CD4-positive, alpha-beta T cell treated with Interleukin-6 for 4 hours (primary cell): ENCODE data around the gene LRP1-AS.

Experiments
- DNase-seq: peaks from one replicate; pipeline ENCODE4 v3.0.0-alpha.2; 2020; ENCODE audit warnings: mixed read lengths

The LRP1-AS gene

DNA sequence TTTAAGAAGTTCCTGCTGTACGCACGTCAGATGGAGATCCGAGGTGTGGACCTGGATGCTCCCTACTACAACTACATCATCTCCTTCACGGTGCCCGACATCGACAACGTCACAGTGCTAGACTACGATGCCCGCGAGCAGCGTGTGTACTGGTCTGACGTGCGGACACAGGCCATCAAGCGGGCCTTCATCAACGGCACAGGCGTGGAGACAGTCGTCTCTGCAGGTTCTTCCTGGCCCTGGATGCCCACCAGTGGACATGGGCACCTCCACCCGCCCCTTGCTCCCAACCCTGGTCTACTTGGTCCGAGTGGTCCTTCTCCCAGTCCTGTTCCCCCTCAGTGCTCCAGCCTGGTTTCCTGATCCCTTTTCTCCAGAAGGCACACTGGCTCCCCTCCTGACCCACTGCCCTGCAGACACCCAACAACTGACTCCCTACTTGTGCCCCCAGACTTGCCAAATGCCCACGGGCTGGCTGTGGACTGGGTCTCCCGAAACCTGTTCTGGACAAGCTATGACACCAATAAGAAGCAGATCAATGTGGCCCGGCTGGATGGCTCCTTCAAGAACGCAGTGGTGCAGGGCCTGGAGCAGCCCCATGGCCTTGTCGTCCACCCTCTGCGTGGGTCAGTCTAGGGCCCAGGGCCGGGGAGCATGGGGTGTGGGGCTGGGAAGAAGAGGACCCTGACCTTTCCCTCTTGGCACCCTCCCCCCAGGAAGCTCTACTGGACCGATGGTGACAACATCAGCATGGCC, 32.1 kb upstream of the LRP1-AS start:
- no peak for DNase-seq

DNA sequence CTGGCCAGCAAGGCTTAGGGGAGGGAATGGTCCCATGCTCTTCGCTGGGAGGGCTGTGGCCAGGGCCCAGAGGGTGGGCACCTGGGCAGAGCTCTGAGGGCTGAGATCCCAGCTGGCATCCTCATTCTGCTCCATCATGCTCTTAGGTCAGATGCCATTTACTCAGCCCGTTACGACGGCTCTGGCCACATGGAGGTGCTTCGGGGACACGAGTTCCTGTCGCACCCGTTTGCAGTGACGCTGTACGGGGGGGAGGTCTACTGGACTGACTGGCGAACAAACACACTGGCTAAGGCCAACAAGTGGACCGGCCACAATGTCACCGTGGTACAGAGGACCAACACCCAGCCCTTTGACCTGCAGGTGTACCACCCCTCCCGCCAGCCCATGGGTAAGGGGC, 30.8 kb upstream of the LRP1-AS start:
- no peak for DNase-seq

DNA sequence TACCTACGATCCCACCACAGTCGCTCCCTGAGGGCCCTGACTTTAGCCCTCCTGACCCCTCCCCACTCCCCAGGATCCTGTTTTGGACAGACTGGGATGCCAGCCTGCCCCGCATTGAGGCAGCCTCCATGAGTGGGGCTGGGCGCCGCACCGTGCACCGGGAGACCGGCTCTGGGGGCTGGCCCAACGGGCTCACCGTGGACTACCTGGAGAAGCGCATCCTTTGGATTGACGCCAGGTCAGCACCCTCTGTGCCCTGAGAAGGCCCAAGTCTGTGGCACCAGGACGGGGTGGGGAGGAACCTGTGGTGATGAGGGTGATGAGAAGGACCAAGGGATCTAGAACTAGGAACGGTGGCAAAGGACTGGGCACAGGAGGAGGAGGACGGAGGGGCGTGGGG, 29.9 kb upstream of the LRP1-AS start:
- no peak for DNase-seq

DNA sequence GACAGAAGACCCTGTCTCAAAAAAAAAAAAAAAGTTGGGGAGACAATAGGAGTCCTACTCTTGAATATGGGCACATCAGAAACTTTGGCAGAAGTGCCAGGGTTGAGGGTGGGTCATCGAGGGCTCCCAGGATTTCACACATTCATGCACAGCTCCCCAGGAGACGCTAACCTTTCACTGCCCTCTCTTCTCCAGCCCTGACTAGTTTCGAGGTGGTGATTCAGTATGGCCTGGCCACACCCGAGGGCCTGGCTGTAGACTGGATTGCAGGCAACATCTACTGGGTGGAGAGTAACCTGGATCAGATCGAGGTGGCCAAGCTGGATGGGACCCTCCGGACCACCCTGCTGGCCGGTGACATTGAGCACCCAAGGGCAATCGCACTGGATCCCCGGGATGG, 29.4 kb upstream of the LRP1-AS start:
- DNase-seq: no peak

DNA sequence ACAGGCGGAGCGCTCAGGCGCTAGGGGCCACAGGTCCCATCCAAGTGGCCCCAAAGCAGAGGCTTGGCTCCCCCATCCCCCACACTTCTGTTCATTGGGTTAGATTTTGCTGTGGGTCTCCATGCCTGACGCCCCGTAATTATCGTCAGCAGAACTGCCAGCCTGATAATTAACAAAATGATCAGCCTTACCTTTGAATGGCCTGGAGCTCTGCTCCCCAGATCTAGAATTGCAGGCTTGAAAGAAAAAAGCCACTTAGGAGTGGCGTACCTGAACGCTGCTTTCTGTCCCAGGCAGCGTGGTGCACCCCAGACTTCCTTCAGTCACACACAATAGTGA, 28.7 kb upstream of the LRP1-AS start:
- DNase-seq: no peak

DNA sequence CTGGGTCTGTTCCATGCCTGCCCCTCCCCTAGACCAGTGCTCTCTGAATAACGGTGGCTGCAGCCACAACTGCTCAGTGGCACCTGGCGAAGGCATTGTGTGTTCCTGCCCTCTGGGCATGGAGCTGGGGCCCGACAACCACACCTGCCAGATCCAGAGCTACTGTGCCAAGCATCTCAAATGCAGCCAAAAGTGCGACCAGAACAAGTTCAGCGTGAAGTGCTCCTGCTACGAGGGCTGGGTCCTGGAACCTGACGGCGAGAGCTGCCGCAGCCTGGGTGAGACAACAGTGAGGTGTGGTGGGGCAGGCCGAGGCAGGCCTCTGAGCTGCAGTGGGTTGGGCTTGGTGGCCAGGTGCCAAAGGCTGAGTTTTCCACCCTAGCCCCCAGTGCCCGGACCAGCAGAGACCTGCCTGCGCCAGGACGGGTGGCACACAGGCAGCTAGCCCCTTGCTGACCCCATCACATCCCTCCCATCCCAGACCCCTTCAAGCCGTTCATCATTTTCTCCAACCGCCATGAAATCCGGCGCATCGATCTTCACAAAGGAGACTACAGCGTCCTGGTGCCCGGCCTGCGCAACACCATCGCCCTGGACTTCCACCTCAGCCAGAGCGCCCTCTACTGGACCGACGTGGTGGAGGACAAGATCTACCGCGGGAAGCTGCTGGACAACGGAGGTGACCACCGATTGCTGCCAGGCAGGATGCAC, 28.2 kb upstream of the LRP1-AS start:
- DNase-seq: peak; percentile 57

DNA sequence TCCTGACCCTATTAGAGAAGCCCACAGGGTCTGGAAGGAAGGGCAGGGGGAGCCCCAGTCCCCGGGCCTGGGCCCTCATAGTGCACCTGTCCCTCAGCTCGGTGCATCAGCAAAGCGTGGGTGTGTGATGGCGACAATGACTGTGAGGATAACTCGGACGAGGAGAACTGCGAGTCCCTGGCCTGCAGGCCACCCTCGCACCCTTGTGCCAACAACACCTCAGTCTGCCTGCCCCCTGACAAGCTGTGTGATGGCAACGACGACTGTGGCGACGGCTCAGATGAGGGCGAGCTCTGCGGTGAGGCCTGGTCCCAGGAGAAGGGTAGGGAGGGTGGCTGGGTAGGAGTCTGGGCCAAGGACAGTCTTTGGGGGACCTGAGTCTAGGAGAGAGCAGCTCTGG, 26.3 kb upstream of the LRP1-AS start:
- DNase-seq: no peak

DNA sequence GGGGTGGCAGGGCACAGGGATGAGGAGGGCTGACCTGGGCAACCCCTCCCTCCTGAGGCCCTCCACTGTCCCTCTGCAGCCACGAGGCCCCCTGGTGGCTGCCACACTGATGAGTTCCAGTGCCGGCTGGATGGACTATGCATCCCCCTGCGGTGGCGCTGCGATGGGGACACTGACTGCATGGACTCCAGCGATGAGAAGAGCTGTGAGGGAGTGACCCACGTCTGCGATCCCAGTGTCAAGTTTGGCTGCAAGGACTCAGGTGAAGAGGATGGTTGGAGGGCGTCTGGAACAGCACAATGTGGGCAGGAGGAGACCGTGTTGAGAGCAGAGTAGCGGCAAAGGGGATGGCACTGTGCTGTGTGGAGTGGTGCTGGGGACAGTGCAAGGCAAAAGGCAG, 25.7 kb upstream of the LRP1-AS start:
- DNase-seq: peak; percentile 41

DNA sequence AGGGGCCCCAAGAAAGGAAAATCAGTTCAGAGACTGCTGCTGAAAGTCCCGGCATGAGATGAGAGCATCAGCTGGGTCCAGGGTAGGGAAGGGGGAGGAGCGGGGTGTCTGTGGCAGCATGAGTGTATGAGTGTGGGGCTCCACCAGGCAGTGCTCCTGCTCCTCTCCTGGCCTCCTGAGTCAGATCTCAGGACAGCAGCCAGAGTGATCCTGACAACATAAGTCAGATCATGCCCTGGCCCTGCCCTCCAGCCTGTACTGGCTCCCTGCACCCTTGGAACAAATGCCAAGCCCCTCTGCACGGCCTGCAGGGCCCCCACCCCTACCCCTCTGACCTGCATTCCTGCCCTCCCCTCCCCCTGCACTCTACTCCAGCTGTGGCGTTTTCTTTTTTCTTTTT, 24.2 kb upstream of the LRP1-AS start:
- no peak for DNase-seq

DNA sequence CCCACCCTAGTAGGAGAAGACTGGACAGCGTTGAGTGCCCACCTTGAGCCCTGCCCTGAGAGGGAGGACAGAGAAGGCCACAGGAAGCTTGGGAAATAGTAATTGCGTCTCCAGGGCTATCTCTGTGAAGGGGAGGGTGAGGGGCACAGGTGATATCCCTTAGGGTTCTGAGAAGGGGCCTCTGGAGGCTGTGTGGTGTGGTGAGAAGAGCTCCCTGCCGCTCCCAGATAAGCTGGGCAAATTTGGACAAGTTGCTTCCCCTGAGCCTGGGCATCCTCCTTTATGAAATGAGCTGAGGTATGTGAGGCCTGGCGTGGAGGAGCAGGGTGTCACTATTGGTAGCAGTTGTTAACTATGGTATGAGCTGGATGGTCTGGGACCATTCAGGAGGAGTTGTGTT, 23.5 kb upstream of the LRP1-AS start:
- no peak for DNase-seq

DNA sequence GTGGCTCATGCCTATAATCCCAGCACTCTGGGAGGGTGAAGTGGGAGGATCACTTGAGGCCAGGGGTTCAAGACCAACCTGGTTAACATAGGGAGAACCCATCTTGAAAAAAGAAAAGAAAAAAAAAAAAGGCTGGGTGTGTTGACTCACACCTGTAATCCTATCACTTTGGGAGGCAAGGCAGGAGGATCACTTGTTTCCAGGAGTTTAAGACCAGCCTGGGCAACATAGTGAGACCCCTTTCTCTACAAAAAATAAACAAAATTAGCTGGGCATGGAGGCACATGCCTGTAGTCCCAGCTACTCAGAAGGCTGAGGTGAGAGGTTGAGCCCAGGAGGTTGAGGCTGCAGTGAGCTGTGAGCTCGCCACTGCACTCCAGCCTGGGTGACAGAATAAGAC, 23.0 kb upstream of the LRP1-AS start:
- no peak for DNase-seq

DNA sequence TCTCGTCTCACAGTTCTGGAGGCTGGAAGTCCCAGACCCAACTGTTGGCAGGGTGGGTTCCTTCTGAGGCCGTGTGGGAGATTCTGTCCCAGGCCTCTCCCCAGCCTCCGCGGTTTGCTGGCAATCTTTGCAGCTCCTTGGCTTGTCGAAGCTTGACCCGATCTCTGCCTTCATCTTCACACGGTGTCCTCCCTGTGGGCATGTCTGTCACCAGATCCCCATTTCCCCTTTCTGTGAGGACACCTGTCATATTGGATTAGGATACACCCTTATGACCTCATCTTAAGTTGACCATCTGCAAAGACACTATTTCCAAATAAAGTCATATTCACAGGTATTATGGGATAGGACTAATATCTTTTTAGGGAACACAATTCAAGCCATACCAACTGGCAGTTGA, 22.6 kb upstream of the LRP1-AS start:
- no peak for DNase-seq

DNA sequence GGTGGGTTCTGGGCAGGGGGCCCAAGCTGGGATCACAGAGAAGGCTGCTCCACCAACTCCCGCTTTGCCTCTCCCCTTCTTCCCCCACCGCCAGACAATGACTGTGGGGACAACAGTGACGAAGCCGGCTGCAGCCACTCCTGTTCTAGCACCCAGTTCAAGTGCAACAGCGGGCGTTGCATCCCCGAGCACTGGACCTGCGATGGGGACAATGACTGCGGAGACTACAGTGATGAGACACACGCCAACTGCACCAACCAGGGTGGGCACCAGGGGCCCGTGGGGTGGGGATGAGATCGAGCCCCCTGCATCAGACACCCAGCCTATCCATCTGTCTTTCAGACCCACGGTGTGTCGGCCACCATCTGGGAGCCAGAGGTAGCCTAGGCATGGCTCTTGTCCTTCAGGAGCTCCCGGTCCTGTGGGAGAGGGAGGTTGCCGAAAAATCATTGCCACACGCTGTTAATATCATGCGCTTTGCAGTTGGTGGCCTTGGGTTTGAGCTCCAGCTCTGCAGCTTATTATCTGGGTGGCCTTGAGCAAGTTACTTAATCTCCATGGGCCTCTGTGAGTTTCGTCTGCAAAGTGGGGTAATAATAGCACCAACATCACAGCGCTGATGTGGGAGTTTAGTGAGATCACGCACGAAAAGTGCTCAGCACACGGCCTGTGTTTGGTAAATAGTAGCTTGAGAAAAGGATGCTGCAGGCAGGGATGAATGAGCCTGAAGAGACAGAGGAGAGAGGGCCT, 21.8 kb upstream of the LRP1-AS start:
- DNase-seq: no peak

DNA sequence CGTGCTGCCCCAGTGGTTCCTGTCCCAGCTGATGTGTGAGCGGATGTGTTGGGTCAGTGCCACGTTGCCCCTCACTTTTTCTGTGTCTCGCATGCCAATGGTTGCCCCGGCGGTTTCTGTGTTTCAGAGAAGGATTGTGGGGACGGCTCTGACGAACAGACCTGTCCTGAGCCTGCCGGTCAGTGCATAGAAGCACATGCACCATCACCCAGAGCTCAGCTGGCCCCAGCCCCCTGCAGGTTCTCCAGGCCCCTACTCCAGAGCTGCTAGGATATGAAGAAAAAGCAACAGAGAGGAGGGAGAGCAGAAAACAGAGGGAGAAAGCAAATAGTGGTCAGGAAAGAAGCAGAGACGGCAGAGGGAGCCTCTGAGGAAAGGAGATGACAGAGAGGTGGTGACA, 20.6 kb upstream of the LRP1-AS start:
- no peak for DNase-seq

DNA sequence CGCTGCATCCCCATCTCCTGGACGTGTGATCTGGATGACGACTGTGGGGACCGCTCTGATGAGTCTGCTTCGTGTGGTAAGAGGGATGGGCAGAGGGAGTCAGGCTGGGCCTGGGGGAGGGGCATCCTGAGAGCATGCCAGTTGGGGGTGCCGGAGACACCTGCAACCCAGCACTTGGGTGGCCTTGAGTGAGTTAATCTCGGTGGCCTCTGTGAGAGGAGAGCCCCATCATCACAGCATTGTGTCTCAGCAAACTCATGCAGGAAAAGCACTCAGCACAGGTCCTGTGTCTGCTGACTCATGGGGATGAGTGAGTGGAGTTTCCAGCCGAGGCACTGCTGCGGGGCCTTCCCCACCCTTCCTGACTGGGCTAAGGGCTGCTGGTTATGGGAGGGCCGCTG, 19.6 kb upstream of the LRP1-AS start:
- no peak for DNase-seq

DNA sequence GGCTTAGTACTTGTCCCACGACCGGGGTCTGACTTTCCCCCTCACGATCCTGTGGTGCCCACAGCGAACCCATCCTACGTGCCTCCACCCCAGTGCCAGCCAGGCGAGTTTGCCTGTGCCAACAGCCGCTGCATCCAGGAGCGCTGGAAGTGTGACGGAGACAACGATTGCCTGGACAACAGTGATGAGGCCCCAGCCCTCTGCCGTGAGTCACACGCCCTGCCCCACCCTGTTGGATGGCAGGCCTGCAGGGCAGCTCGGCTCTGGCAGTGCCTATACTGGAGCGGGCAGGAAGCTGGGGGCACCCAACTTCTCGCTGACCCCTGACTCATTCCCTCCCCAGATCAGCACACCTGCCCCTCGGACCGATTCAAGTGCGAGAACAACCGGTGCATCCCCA, 18.3 kb upstream of the LRP1-AS start:
- no peak for DNase-seq

DNA sequence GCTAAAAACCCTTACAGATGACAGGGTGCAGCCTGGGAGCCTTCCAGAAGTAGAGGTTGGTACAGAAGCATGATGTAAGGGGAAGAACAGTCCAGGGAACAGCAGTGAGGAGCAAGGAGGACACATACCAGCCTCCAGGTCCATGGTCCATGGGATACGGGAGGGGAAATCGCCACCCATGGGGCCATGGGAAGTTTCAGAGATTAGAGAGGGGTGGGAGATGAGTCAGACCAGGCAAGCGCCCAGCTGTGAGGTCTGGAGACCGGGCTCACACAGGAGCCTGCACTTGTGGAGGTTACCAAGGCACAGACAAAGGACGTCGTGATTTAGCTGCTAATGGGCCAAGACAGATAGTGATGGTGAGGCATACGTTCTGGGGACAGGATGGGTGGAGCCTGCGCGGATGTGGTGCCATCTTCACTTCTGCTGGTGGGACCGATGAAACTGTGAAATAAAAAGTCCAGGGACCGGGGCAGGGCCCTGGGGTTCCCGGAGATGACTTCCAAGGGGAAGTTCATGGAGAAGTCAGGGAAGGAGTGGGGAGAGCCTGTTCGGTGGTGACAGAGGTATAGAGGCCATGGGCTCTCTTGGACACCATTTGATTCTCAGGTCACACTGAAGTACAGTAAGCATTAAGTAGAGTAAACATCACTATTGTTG, 17.7 kb upstream of the LRP1-AS start:
- DNase-seq: no peak

DNA sequence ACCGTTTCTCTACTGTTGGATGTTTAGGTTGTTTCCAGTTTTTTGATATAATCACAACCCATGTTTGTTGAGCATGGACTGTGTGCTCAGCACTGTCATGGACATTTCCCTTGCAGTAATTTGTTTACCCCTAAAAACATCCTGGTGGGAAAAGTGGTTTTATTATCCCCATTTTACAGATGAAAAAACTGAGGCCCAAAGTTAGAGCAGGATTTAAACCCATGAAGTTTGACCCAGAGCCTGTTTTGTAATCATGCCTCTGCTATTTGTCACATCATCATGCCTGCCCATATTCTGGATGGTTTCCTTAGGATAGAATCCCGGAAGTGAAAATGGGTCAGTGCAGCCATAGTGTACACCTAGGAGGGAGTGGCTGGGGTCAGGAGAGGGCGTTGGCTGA, 17.0 kb upstream of the LRP1-AS start:
- DNase-seq: no peak

DNA sequence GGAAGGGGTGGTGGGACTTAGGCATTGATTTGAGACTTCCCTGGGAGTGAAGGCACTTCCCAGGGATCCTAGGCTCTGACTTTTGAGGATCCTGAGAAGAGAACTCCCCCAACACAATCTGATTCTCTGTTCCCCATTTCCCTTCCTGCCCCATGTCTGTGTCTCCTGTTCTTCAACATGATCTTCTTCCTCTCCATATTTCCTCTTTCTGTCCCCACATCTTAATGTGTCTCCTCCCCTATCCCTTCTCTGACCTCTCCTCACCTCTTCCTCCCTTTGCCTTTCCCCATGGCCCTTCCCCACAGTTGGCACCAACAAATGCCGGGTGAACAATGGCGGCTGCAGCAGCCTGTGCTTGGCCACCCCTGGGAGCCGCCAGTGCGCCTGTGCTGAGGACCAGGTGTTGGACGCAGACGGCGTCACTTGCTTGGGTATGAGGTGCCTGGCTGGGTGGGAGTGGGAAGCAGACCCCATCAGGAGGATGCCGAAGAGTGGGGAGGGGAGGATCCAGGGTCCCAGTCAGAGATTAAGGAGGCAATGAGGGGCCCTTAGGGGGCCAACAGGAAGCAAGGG, 15.2 kb upstream of the LRP1-AS start:
- DNase-seq: no peak

DNA sequence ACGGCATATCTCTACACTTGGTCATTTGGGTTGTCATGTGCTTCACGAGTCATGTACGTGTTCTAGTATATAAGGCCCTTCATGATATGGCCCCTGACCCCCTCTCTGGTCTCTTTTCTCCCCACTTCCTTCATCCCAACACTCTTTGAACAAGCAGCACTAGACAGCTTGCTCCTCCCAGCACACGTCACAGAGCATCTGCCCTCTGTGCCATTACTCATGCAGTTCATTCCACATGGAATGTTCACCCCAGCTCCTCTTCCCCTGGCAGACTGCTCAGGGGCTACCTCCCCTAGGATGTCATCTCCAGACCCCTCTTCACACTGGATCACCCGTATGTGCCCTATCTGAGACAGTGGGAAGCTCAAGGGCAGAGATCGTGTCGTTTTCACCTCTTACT, 14.1 kb upstream of the LRP1-AS start:
- no peak for DNase-seq

DNA sequence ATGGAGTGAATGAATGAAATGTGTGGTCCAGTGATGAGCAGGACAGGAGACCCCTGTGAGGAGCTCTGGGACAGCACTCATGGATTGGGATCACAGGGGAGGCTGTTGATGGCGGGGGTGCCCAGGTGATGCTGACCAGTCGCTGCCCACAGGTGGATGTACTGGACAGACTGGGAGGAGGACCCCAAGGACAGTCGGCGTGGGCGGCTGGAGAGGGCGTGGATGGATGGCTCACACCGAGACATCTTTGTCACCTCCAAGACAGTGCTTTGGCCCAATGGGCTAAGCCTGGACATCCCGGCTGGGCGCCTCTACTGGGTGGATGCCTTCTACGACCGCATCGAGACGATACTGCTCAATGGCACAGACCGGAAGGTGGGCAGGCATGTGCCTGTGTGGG, 13.3 kb upstream of the LRP1-AS start:
- no peak for DNase-seq

DNA sequence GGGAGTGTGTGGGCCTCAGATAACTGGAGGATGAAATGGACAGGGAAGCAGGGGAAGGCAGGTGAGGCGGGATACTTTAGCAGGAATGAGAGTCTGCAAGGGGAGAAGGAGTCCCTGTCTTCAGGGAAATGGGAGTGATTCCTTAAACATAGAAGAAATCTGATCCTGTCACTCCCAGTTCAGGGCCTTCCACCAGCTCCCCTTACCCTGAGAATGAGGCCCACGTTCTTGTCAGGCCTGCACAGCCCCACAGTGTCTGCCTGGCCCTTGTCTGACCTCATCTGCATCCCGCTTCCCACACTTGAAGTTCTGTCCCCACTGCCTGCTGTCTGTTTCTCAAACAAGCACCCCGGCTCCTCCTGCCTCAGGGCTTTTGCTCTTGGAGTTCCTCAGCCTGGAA, 12.6 kb upstream of the LRP1-AS start:
- no peak for DNase-seq

DNA sequence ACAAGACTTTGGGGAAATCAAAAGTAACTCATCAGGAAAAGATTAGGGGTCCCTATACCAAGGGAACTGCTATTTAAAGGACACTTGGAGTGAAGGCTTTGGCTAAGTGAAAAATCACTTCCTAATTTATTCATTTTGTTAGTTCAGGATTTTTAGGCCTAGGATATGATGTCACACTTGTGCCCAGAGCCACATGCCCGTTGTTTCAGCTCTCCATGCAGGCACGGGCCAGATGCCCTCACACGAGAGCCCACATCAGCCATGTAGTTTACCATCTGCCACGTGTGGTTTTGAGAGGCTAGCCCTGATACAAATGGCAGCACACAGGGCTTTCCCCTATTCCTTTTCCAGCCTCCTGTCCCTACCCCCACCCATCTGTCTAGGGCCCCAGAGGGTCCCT, 11.9 kb upstream of the LRP1-AS start:
- no peak for DNase-seq
